H9 (cell line): ENCODE data around the gene ID4. TPM values are rescaled to one million over a fixed set of nuclear protein-coding genes. Genes with fewer than 3 reads are reported as not detected.

Experiments
- DNase-seq: peaks from one replicate; pipeline ENCODE4 v3.0.0-alpha.2; 2017
- H2AFZ ChIP-seq: one replicate; pipeline ENCODE4 v1.6.1; 2013; ENCODE audit warnings: mild to moderate bottlenecking, low read length, control low read depth, moderate library complexity
- H2AK5ac ChIP-seq: 2 replicates; pipeline ENCODE4 v1.6.1; 2013; ENCODE audit warnings: low read length, control low read depth, mixed read lengths; ENCODE audit not compliant: insufficient read length
- H2BK120ac ChIP-seq: one replicate; pipeline ENCODE4 v1.6.1; 2013; ENCODE audit warnings: low read depth, mild to moderate bottlenecking, low read length, control low read depth, inconsistent platforms; ENCODE audit not compliant: poor library complexity, severe bottlenecking
- H2BK12ac ChIP-seq: 2 replicates; pipeline ENCODE4 v1.6.1; 2013; ENCODE audit warnings: low read length, control low read depth, mixed read lengths, low read depth; ENCODE audit not compliant: insufficient read length
- H2BK15ac ChIP-seq: 2 replicates; pipeline ENCODE4 v1.6.1; 2013; ENCODE audit warnings: low read depth, low read length, control low read depth
- H2BK20ac ChIP-seq: one replicate; pipeline ENCODE4 v1.6.1; 2013; ENCODE audit warnings: low read depth, mild to moderate bottlenecking, low read length, control low read depth, inconsistent platforms; ENCODE audit not compliant: poor library complexity, severe bottlenecking
- H2BK5ac ChIP-seq: 2 replicates; pipeline ENCODE4 v1.6.1; 2013; ENCODE audit warnings: low read length, control low read depth, mixed read lengths; ENCODE audit not compliant: insufficient read length
- H3K14ac ChIP-seq: 2 replicates; pipeline ENCODE4 v1.6.1; 2013; ENCODE audit warnings: low read length, control low read depth; ENCODE audit not compliant: insufficient read depth
- H3K18ac ChIP-seq: 2 replicates; pipeline ENCODE4 v1.6.1; 2013; ENCODE audit warnings: low read depth, mild to moderate bottlenecking, mixed read lengths, low read length, control low read depth; ENCODE audit not compliant: insufficient read length
- H3K23ac ChIP-seq: 2 replicates; pipeline ENCODE4 v1.6.1; 2013; ENCODE audit warnings: low read length, control low read depth, mixed read lengths, low read depth; ENCODE audit not compliant: insufficient read length
- H3K23me2 ChIP-seq: 2 replicates; pipeline ENCODE4 v1.6.1; 2013; ENCODE audit warnings: low read depth, mild to moderate bottlenecking, mixed read lengths, low read length, control low read depth; ENCODE audit not compliant: insufficient read length, poor library complexity, severe bottlenecking
- H3K27ac ChIP-seq: 2 replicates; pipeline ENCODE4 v1.5.1; 2013; ENCODE audit warnings: low read length, control low read depth, mixed read lengths, low read depth; ENCODE audit not compliant: insufficient read length
- H3K27me3 ChIP-seq: 2 replicates; pipeline ENCODE4 v1.6.1; 2013; ENCODE audit warnings: low read length, control low read depth, inconsistent platforms; ENCODE audit not compliant: insufficient read depth
- H3K4ac ChIP-seq: 2 replicates; pipeline ENCODE4 v1.6.1; 2013; ENCODE audit warnings: low read depth, mild to moderate bottlenecking, control low read depth, inconsistent platforms, low read length, moderate library complexity
- H3K4me1 ChIP-seq: 2 replicates; pipeline ENCODE4 v1.6.1; 2013; ENCODE audit warnings: low read length, control low read depth, inconsistent platforms; ENCODE audit not compliant: insufficient read depth
- H3K4me2 ChIP-seq: 2 replicates; pipeline ENCODE4 v1.6.1; 2013; ENCODE audit warnings: low read length, control low read depth, mixed read lengths; ENCODE audit not compliant: insufficient read length, insufficient read depth
- H3K56ac ChIP-seq: 2 replicates; pipeline ENCODE4 v1.6.1; 2013; ENCODE audit warnings: low read depth, mild to moderate bottlenecking, mixed read lengths, low read length, control low read depth; ENCODE audit not compliant: insufficient read length
- H3K79me1 ChIP-seq: 2 replicates; pipeline ENCODE4 v1.6.1; 2013; ENCODE audit warnings: low read depth, mild to moderate bottlenecking, moderate library complexity, low read length, control low read depth, inconsistent platforms; ENCODE audit not compliant: insufficient read depth, poor library complexity, severe bottlenecking
- H3K79me2 ChIP-seq: 2 replicates; pipeline ENCODE4 v1.6.1; 2013; ENCODE audit warnings: low read length, control low read depth, inconsistent platforms; ENCODE audit not compliant: insufficient read depth
- H3K9ac ChIP-seq: 2 replicates; pipeline ENCODE4 v1.6.1; 2013; ENCODE audit warnings: low read length, control low read depth, mixed read lengths; ENCODE audit not compliant: insufficient read length; ENCODE audit errors: extremely low read depth
- H3K9me3 ChIP-seq: one replicate; pipeline ENCODE4 v1.6.1; 2013; ENCODE audit warnings: low read depth, low read length, inconsistent platforms; ENCODE audit not compliant: control insufficient read depth
- H3T11ph ChIP-seq: one replicate; pipeline ENCODE4 v1.6.1; 2013; ENCODE audit warnings: mild to moderate bottlenecking, low read length, control low read depth, inconsistent platforms
- H4K20me1 ChIP-seq: one replicate; pipeline ENCODE4 v1.6.1; 2013; ENCODE audit not compliant: control insufficient read depth, insufficient read length, insufficient read depth
- H4K5ac ChIP-seq: 2 replicates; pipeline ENCODE4 v1.6.1; 2013; ENCODE audit warnings: low read depth, mild to moderate bottlenecking, mixed read lengths, low read length, control low read depth; ENCODE audit not compliant: insufficient read length
- H4K8ac ChIP-seq: replicated peaks from 2 replicates; pipeline ENCODE4 v1.6.1; 2013; ENCODE audit warnings: low read length, control low read depth, mixed read lengths, low read depth; ENCODE audit not compliant: insufficient read length
- H4K91ac ChIP-seq: 2 replicates; pipeline ENCODE4 v1.6.1; 2013; ENCODE audit warnings: low read depth, mild to moderate bottlenecking, moderate library complexity, mixed read lengths, low read length, control low read depth; ENCODE audit not compliant: insufficient read length
- H3K27ac Mint-ChIP-seq, 3 experiments: 2 replicates in 2 of 3; 3 replicates in 1 of 3; pipeline ENCODE4 v1.8.0; 2020 to 2021; ENCODE audit warnings: mixed read lengths in 3 of 3, mild to moderate bottlenecking in 1 of 3, moderate library complexity in 1 of 3
- H3K27me3 Mint-ChIP-seq: 2 replicates; pipeline ENCODE4 v1.8.0; 2021; ENCODE audit warnings: low read depth, mild to moderate bottlenecking, moderate library complexity, mixed read lengths
- H3K36me3 Mint-ChIP-seq, 3 experiments: 2 replicates in 2 of 3; 3 replicates in 1 of 3; pipeline ENCODE4 v1.8.0; 2020 to 2021; ENCODE audit warnings: low read depth in 3 of 3, mixed read lengths in 3 of 3; ENCODE audit not compliant: insufficient read depth in 1 of 3
- H3K4me1 Mint-ChIP-seq, 2 experiments: 2 replicates each; pipeline ENCODE4 v1.8.0; 2020; ENCODE audit warnings: mixed read lengths in 2 of 2
- H3K4me3 Mint-ChIP-seq, 2 experiments: 2 replicates in 1 of 2; 3 replicates in 1 of 2; pipeline ENCODE4 v1.8.0; 2020 to 2021; ENCODE audit warnings: mild to moderate bottlenecking in 2 of 2, mixed read lengths in 2 of 2, moderate library complexity in 1 of 2
- H3K9me3 Mint-ChIP-seq, 2 experiments: 2 replicates in 1 of 2; 3 replicates in 1 of 2; pipeline ENCODE4 v1.8.0; 2020; ENCODE audit warnings: mild to moderate bottlenecking in 2 of 2, mixed read lengths in 2 of 2, moderate library complexity in 1 of 2
- CTCF ChIP-seq: fragments of 200-600 bp; sonication (generic); conservative IDR thresholded peaks from 3 replicates; pipeline ENCODE4 v1.8.0; 2021; ENCODE audit warnings: antibody characterized with exemption, mild to moderate bottlenecking
- whole genome bisulfite sequencing: extraction: QIAGEN DNeasy Blood & Tissue Kit; methylation state at CpG from one replicate; pipeline ENCODE4 v1.1.7; 2013; ENCODE audit warnings: missing lambda C conversion rate, low lambda C conversion rate, mixed read lengths; ENCODE audit not compliant: insufficient read length; ENCODE audit errors: extremely low coverage; 5-methylcytosine and 5-hydroxymethylcytosine counted together
- total RNA-seq: library from RNA; stranded (reverse); gene quantifications from 2 replicates; pipeline ENCODE4 v1.2.1, GENCODE V29; 2021

ID4 gene
- total RNA-seq, 1 experiment from 2014 or later = 14.0 TPM

GRCh38 chr6:19830171-19830570, 7.0 kb upstream of the ID4 start:
- H4K8ac ChIP-seq = no peak overlapping the region
- TF ChIP-seq CTCF = no peak
- Mint-ChIP-seq H3K4me3 (no peak overlapping the region), H3K27ac (no peak overlapping the region), H3K9me3 (peaks cover 0 to 4% of the 10 kb centered on the region in 2 experiments; a peak in 1 of 5 replicates), H3K27me3 (peaks cover 11% of the 10 kb centered on the region), H3K4me1 (peaks cover 3 to 8% of the 10 kb centered on the region in 2 experiments), H3K36me3 (no peaks in the 10 kb centered on the region)
- H2BK20ac ChIP-seq = no peak overlapping the region
- no peaks in the 10 kb centered on the region for H3K9me3 ChIP-seq
- no peak overlapping the region for H3K9ac ChIP-seq
- H3K23ac ChIP-seq = no peak overlapping the region
- H3K4me2 ChIP-seq = no peak overlapping the region
- H4K5ac ChIP-seq = no peak overlapping the region
- no peak for DNase-seq
- no peak overlapping the region for H3T11ph ChIP-seq
- no peak overlapping the region for H2AK5ac ChIP-seq
- WGBS = no CpG with 5 or more reads among the region's 2 CpGs
- no peak overlapping the region for H2BK120ac ChIP-seq
- no peak overlapping the region for H3K27ac ChIP-seq
- peaks cover 2% of the 10 kb centered on the region; the same call in 1 of the 2 replicates for H3K27me3 ChIP-seq
- H3K14ac ChIP-seq = no peak overlapping the region
- H3K56ac ChIP-seq = no peak overlapping the region
- H3K79me1 ChIP-seq = no peaks in the 10 kb centered on the region
- H3K18ac ChIP-seq = no peak overlapping the region
- no peaks in the 10 kb centered on the region for H3K4me1 ChIP-seq
- no peaks in the 10 kb centered on the region for H3K79me2 ChIP-seq
- H4K91ac ChIP-seq = no peak overlapping the region
- no peak overlapping the region for H2BK15ac ChIP-seq
- H3K4ac ChIP-seq = no peak overlapping the region
- no peaks in the 10 kb centered on the region for H3K23me2 ChIP-seq
- no peak overlapping the region for H2BK5ac ChIP-seq
- H2BK12ac ChIP-seq = no peak overlapping the region
- no peaks in the 10 kb centered on the region for H4K20me1 ChIP-seq
- no peak overlapping the region for H2AFZ ChIP-seq
